A375 (cell line): ENCODE results near the gene TMEM233. TPM values are rescaled to one million over a fixed set of nuclear protein-coding genes. Genes with fewer than 3 reads are reported as not detected.

Experiments
- small RNA-seq: library from RNA; depleted of rRNA; stranded (forward); fragments of <200 nt; gene quantifications from one replicate; pipeline ENCODE3, GENCODE V24; 2014
- total RNA-seq: library from RNA; depleted of rRNA; stranded (reverse); fragments of >200 nt; shearing (Covaris generic); gene quantifications from 2 replicates; pipeline ENCODE4 v1.2.3, GENCODE V29; 2014; rRNA removed

The TMEM233 gene
- total RNA-seq, result 0.37 and 0.49 TPM in 2 replicates

GRCh38 chr12:119593578-119594398 is at the start of gene TMEM233:
Gene TMEM233 (plus strand): TSS chr12:119593774. CDS start chr12:119593849, 75 bp downstream.

GRCh38 chr12:119667577-119668323 is 74.2 kb downstream of the TMEM233 start, which contains the start of gene PRKAB1:
Gene PRKAB1 (plus strand): TSS chr12:119668133. CDS start chr12:119668245, 112 bp downstream.

Small RNA genes within 50 kb of the gene (small RNA-seq; reads per million reads assigned to genes)
- not detected for gene RN7SKP197

Other genes with a start within 250 kb of the TMEM233 start
- 23.8 and 23.9 TPM in 2 replicates for gene PRKAB1, start 74.4 kb downstream of the TMEM233 start, total RNA-seq